ENCODE results near the gene INTS2.
A peak's percentile ranks its signal among the peaks of the same experiment; 100 is the strongest.
"Not testable (repeated sequence)": the region's sequence is repeated elsewhere in the genome, so short reads cannot be mapped to it uniquely, and the experiment has no call there.

The INTS2 gene

GRCh38 chr17:61849674-61850073, 78.1 kb downstream of the INTS2 start:
- DNase-seq (ENCODE audit: low read depth in 3 of 3) = no peak

GRCh38 chr17:61848896-61849295, 78.9 kb downstream of the INTS2 start:
- no peak for DNase-seq (ENCODE audit: low read depth in 3 of 3)

- no peak for DNase-seq (ENCODE audit: low read depth in 3 of 3)
Observed at GRCh38 chr17:61848247-61848646, 79.5 kb downstream of the INTS2 start.

GRCh38 chr17:61847659-61848058, 80.1 kb downstream of the INTS2 start:
- DNase-seq (ENCODE audit: low read depth in 3 of 3) = no peak

GRCh38 chr17:61846761-61847375, 80.9 kb downstream of the INTS2 start:
- no peak for DNase-seq (ENCODE audit: low read depth in 3 of 3)

GRCh38 chr17:61846088-61846487, 81.7 kb downstream of the INTS2 start:
- no peak for DNase-seq (ENCODE audit: low read depth in 3 of 3)

GRCh38 chr17:61843435-61843834, 84.3 kb downstream of the INTS2 start:
- no peak for DNase-seq (ENCODE audit: low read depth in 3 of 3)

GRCh38 chr17:61842899-61843298, 84.9 kb downstream of the INTS2 start:
- DNase-seq (ENCODE audit: low read depth in 3 of 3) = no peak

GRCh38 chr17:61839300-61839786, 88.4 kb downstream of the INTS2 start:
- no peak for DNase-seq (ENCODE audit: low read depth in 3 of 3)

- peak; percentile 13 to 24 (median 24) for DNase-seq (ENCODE audit: low read depth in 3 of 3)
Observed at GRCh38 chr17:61837175-61838051, 90.4 kb downstream of the INTS2 start.

GRCh38 chr17:61836266-61837174, 91.3 kb downstream of the INTS2 start:
- DNase-seq (ENCODE audit: low read depth in 3 of 3) = no peak

- no peak for DNase-seq (ENCODE audit: low read depth in 3 of 3)
Observed at GRCh38 chr17:61835606-61836005, 92.2 kb downstream of the INTS2 start.

GRCh38 chr17:61834610-61835009, 93.2 kb downstream of the INTS2 start:
- DNase-seq (ENCODE audit: low read depth in 3 of 3) = no peak

GRCh38 chr17:61833536-61834193, 94.1 kb downstream of the INTS2 start:
- no peak for DNase-seq (ENCODE audit: low read depth in 3 of 3)

- DNase-seq (ENCODE audit: low read depth in 3 of 3) = no peak
Observed at GRCh38 chr17:61832463-61832862, 95.3 kb downstream of the INTS2 start.

GRCh38 chr17:61831099-61831498, 96.7 kb downstream of the INTS2 start:
- no peak for DNase-seq (ENCODE audit: low read depth in 3 of 3)

GRCh38 chr17:61828694-61829093, 99.1 kb downstream of the INTS2 start:
- DNase-seq (ENCODE audit: low read depth in 3 of 3) = no peak

GRCh38 chr17:61827649-61828395, 100.0 kb downstream of the INTS2 start:
- no peak for DNase-seq (ENCODE audit: low read depth in 3 of 3)

- DNase-seq (ENCODE audit: low read depth in 3 of 3) = not testable (repeated sequence)
Observed at GRCh38 chr17:61826866-61827265, 100.9 kb downstream of the INTS2 start.

GRCh38 chr17:61826198-61826597, 101.6 kb downstream of the INTS2 start:
- DNase-seq (ENCODE audit: low read depth in 3 of 3) = not testable (repeated sequence)
